Endothelial cell of umbilical vein (primary cell): ENCODE measurements around the gene NUP50. TPM values are rescaled to one million over a fixed set of nuclear protein-coding genes. Genes with fewer than 3 reads are reported as not detected.

ENCODE experiments used
- BruUV-seq: library from RNA; stranded (reverse); fragments of 400-500 nt; replicated peaks from 2 replicates; lab custom pipeline; 2021; lab: Mats Ljungman, UMichigan
- CTCF ChIA-PET: fragments of 300-600, 350-600 bp; sonication (Branson Sonifier 250); formaldehyde crosslinking; loops from one replicate; lab custom pipeline; 2021; ENCODE audit warnings: antibody characterized with exemption, inconsistent platforms; lab: Charles Lee
- POLR2A ChIA-PET: fragments of 300-600, 350-600 bp; sonication (Branson Sonifier 250); formaldehyde crosslinking; loops from one replicate; lab custom pipeline; 2021; ENCODE audit warnings: antibody characterized with exemption, inconsistent platforms; lab: Charles Lee
- DNase-seq: peaks from one replicate; pipeline ENCODE4 v3.0.0-alpha.2; 2011; ENCODE audit warnings: low read depth, low spot score
- FAIRE-seq: peaks from 2 replicates; lab custom pipeline; 2011; peaks lifted over from hg19 to GRCh38; lab: Jason Lieb, UNC
- H2AFZ ChIP-seq: 2 replicates; pipeline ENCODE4 v1.6.0; 2012; ENCODE audit warnings: low read depth, low read length, control low read depth, inconsistent platforms
- H3K27ac ChIP-seq: 2 replicates; pipeline ENCODE4 v1.5.1; 2011; ENCODE audit warnings: low read depth, mild to moderate bottlenecking, control low read depth, low read length, moderate library complexity; ENCODE audit not compliant: insufficient read depth
- H3K27me3 ChIP-seq, 2 experiments: 2 replicates each; pipeline versions ENCODE4 v1.6.0 to v1.6.1; 2011; ENCODE audit warnings: low read length in 2 of 2, mixed read lengths in 1 of 2; ENCODE audit not compliant: control insufficient read depth in 2 of 2, insufficient read depth in 2 of 2
- H3K36me3 ChIP-seq, 2 experiments: 2 replicates in 1 of 2; 3 replicates in 1 of 2; pipeline ENCODE4 v1.5.1; 2011; ENCODE audit warnings: low read length in 2 of 2, mild to moderate bottlenecking in 1 of 2, moderate library complexity in 1 of 2; ENCODE audit not compliant: control insufficient read depth in 2 of 2, insufficient read depth in 2 of 2; ENCODE audit errors: extremely low read depth in 1 of 2
- H3K4me1 ChIP-seq: 3 replicates; pipeline ENCODE4 v1.5.1; 2011; ENCODE audit warnings: mild to moderate bottlenecking, low read length; ENCODE audit not compliant: control insufficient read depth, insufficient read depth; ENCODE audit errors: extremely low read depth
- H3K4me2 ChIP-seq: 2 replicates; pipeline ENCODE4 v1.6.1; 2011; ENCODE audit warnings: low read length, control low read depth, mixed read lengths; ENCODE audit not compliant: insufficient read depth
- H3K4me3 ChIP-seq, 3 experiments: fragments of 200-600 bp in 1 of 3; sonication (generic), shearing (Covaris generic) in 1 of 3; replicated peaks in 1 of 3; 2 replicates each; pipeline ENCODE4 v1.5.1; 2011 to 2016; ENCODE audit warnings: control low read depth in 3 of 3, low read length in 3 of 3, mild to moderate bottlenecking in 2 of 3, inconsistent platforms in 1 of 3, low read depth in 1 of 3, moderate library complexity in 1 of 3; ENCODE audit not compliant: insufficient read depth in 1 of 3
- H3K79me2 ChIP-seq: 2 replicates; pipeline ENCODE4 v1.6.0; 2012; ENCODE audit warnings: low read length, inconsistent platforms; ENCODE audit not compliant: control insufficient read depth, insufficient read depth
- H3K9ac ChIP-seq: replicated peaks from 2 replicates; pipeline ENCODE3; 2011; ENCODE audit warnings: low read length, control low read depth; ENCODE audit not compliant: insufficient read depth; ENCODE audit errors: extremely low read depth
- H3K9me1 ChIP-seq: replicated peaks from 3 replicates; pipeline ENCODE4 v1.6.0; 2011; ENCODE audit warnings: mild to moderate bottlenecking, low read length; ENCODE audit not compliant: control insufficient read depth, insufficient read depth; ENCODE audit errors: extremely low read depth
- H3K9me3 ChIP-seq: replicated peaks from 2 replicates; pipeline ENCODE4 v1.5.1; 2012; ENCODE audit warnings: low read length, inconsistent platforms; ENCODE audit not compliant: control insufficient read depth, insufficient read depth
- H4K20me1 ChIP-seq: replicated peaks from 2 replicates; pipeline ENCODE3; 2011; ENCODE audit warnings: mild to moderate bottlenecking, low read length; ENCODE audit not compliant: control insufficient read depth, insufficient read depth; ENCODE audit errors: extremely low read depth
- CTCF ChIP-seq, 2 donors: IDR thresholded peaks; 1 replicate in 1 of 2; 2 replicates in 1 of 2; pipeline ENCODE4 v1.5.1; 2011; ENCODE audit warnings: low read length in 2 of 2, mild to moderate bottlenecking in 2 of 2, moderate library complexity in 2 of 2, control low read depth in 1 of 2, inconsistent platforms in 1 of 2, low read depth in 1 of 2; ENCODE audit not compliant: insufficient read depth in 1 of 2; ENCODE audit errors: extremely low read depth in 1 of 2
- EZH2 ChIP-seq: IDR thresholded peaks from 2 replicates; pipeline ENCODE4 v1.6.1; 2012; ENCODE audit warnings: borderline replicate concordance, low read depth, mild to moderate bottlenecking, moderate library complexity, low read length, inconsistent platforms; ENCODE audit not compliant: severe bottlenecking
- FOS ChIP-seq: IDR thresholded peaks from 2 replicates; pipeline ENCODE4 v1.6.1; 2011; ENCODE audit warnings: mild to moderate bottlenecking, low read length, moderate library complexity, borderline replicate concordance; ENCODE audit not compliant: insufficient read depth
- GATA2 ChIP-seq: IDR thresholded peaks from 2 replicates; pipeline ENCODE4 v1.7.0; 2011; ENCODE audit warnings: low read depth, mild to moderate bottlenecking, moderate library complexity, mixed read lengths, low read length; ENCODE audit not compliant: insufficient read length, insufficient read depth
- JUN ChIP-seq: IDR thresholded peaks from 2 replicates; pipeline ENCODE4 v1.6.1; 2011; ENCODE audit warnings: borderline replicate concordance, low read depth; ENCODE audit not compliant: insufficient read length, insufficient read depth
- MAX ChIP-seq: IDR thresholded peaks from 2 replicates; pipeline ENCODE4 v1.6.1; 2011; ENCODE audit not compliant: insufficient read depth, insufficient read length
- MYC ChIP-seq: IDR thresholded peaks from one replicate; pipeline ENCODE4 v1.6.1; 2011; ENCODE audit warnings: mild to moderate bottlenecking, low read depth, low read length
- POLR2A ChIP-seq: IDR thresholded peaks from 2 replicates; pipeline ENCODE4 v1.6.1; 2012; ENCODE audit warnings: low read depth, mild to moderate bottlenecking, control low read depth, low read length
- POLR2AphosphoS5 ChIP-seq: IDR thresholded peaks from 2 replicates; pipeline ENCODE4 v1.6.1; 2012; ENCODE audit warnings: low read depth, mild to moderate bottlenecking, control low read depth, low read length, moderate library complexity; ENCODE audit not compliant: insufficient read depth
- dilution Hi-C: fragments of 300-500 bp; cut with MboI; formaldehyde crosslinking; loops from one replicate; pipeline ENCODE4 v1.15.0; 2019; ENCODE audit warnings: low sequenced_read_pairs; ENCODE audit not compliant: extremely low pct_ligation_motif_present
- intact Hi-C: fragments of 100-400 bp; cut with micrococcal nuclease; formaldehyde crosslinking; loops from one replicate; pipeline ENCODE4 v1.10.0; 2022
- polyA plus RNA-seq, 4 experiments: library from polyadenylated mRNA; depleted of rRNA in 3 of 4; stranded (reverse) in 3 of 4; unstranded in 1 of 4; fragments of >200 nt; gene quantifications; 2 replicates each; pipeline versions ENCODE4 v1.2.1 to v1.2.3, GENCODE V29; 2011 to 2012; ENCODE audit warnings: missing spikeins in 1 of 4
- total RNA-seq: library from RNA; stranded (reverse); gene quantifications from 2 replicates; pipeline ENCODE4 v1.2.3, GENCODE V29; 2021

NUP50 gene
- total and polyA plus RNA-seq, 2 donors (not counting 3 experiments of a cell fraction or from before 2014, with no cell fraction given), result 12.4 to 90.9 TPM

GRCh38 chr22:45218976-45219375 is 55.3 kb downstream of the NUP50 start:
- peak; percentile 14 for DNase-seq
- H3K9ac ChIP-seq, result no peak overlapping the region
- peaks cover 9% of the 10 kb centered on the region for H3K4me1 ChIP-seq
- ChIA-PET CTCF (interaction anchor here (4.4 kb wide), 1 partner anchor 10 kb away, joined by 22 read pairs; no protein-coding TSS in a partner anchor), POLR2A (no interaction called here)
- H3K4me3 ChIP-seq, result no peak overlapping the region
- H3K36me3 ChIP-seq, result no peaks in the 10 kb centered on the region
- dilution Hi-C loops (no loop called here), intact Hi-C loops (no loop called here)
- H4K20me1 ChIP-seq, result no peaks in the 10 kb centered on the region
- no peaks in the 10 kb centered on the region for H3K9me3 ChIP-seq
- no peak for TF ChIP-seq POLR2AphosphoS5
- TF ChIP-seq GATA2, result no peak
- no peak for TF ChIP-seq MAX
- no peak for TF ChIP-seq MYC
- no peak for TF ChIP-seq POLR2A
- TF ChIP-seq JUN, result no peak
- no peak for TF ChIP-seq FOS
- no peak for TF ChIP-seq CTCF (IDR thresholded peaks at IDR 0.05; ENCODE audit: extremely low read depth in 1 of 2, insufficient read depth in 1 of 2, low read depth in 1 of 2, low read length in 2 of 2)
- no peak for TF ChIP-seq EZH2
- no peaks in the 10 kb centered on the region for H3K79me2 ChIP-seq
- BruUV-seq, result no TSS peak
- H3K4me2 ChIP-seq, result no peak overlapping the region
- no peak overlapping the region for H3K27ac ChIP-seq
- H3K9me1 ChIP-seq, result no peaks in the 10 kb centered on the region
- H2AFZ ChIP-seq, result no peak overlapping the region
- no peak for FAIRE-seq
- no peaks in the 10 kb centered on the region for H3K27me3 ChIP-seq
